T1000 (cell line): ENCODE measurements around the gene ZNF618.

ENCODE experiments used
- DNase-seq: peaks from one replicate; lab custom pipeline; 2025; ENCODE audit warnings: mixed read lengths; lab: John Stamatoyannopoulos, UW

ZNF618 gene

DNA sequence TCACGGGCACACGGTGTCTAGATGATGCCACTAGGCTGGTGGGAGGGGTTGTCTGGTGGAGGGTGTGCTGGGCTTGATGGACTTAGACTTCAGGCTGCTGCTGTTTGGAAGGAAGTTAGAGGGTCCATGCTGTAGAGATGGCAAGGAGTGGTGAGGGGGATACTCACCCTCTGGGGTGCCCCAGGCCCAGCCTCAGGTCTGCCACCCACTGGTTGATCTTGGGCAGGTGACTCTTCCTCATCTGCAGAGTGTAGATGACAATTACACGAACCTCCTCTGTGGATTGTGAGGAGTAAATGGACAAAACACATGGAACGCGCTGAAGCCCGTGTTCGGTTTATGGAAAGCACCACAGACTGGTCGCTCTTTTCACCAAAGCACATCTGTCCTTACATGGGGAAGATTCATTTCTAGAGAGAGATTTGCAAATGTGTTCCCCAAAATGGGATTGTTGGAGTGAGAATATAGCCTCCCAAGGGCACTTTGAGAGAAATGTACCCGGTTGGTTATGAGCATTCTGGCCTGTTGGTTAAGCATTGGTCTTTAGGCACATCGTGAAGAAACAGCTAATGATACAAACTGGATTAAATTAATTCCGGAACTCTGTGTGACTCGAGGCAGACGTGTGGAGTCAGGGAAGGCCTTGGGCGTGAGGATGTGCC, 58.2 kb downstream of the ZNF618 start:
- no peak for DNase-seq

DNA sequence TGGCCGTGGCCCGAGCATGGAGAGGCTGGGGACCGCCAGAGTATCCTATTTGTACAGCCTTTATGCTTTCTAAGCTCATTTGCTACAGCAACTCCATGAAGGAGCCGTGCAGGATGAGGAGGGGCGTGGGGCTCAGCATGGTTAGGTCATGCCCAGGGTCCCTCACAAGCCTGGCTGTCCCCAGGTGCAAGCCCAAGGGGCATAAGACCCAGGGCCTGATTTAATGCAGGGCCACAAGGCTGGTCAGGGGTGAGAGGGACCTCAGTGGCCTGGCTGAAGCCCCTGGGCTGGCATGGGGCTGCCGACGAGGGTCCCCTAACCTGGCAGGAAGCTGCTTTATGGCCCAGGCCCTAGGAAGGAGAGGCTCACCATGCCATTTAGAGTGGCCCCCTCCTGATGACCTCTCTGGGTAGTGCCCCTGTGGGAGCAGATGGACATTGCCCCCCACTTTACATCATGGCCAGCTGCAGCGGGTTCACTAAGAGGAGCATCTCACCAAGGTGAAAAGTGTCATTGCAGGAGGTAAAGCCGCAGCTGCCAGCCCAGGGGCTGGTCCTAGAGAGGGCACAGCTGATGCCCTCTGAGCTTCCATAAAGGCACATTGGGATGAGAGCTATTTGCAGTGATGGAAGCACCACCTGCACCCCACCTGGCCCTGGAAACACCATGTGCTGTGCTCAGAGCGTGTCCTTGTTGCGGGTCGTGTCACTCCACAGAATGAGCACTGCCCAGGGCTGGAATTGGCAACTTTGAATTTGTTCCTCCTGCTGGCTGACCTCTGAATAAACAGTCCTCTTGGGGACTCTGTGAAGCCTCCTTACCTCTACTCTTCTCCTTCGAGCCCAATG, 58.9 kb downstream of the ZNF618 start:
- DNase-seq, result no peak

DNA sequence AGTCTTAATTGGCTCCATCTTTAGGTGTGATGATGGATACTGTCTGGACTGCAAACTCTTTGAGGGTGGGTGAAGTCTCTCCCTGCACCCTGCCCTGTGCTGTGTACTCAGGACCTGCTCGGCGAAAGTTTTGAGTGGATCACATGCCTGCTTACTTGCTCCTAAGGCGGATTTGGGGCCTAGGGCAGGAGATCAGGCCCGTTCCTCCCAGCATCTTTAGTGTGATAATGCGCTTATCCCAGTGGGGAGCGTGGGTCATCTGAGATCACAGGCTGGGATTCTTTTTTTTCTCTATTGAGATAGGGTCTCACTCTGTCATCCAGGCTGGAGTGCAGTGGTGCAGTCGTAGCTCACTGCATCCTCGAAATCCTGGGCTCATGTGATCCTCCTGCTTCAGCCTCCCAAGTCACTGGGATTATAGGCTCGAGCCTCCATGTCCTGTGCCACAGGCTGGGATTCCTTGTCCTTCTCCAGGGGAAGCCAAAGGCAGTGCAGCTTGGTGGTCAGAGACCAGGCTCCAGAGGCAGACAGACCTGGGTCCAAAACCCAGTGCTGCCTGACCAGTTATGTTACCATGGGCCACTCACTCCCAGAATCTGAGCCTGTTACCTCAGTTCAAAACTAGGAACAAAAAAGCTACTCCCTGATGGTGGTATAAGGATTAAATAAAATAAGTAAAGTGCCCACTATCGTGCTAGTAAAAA, 59.7 kb downstream of the ZNF618 start:
- DNase-seq, result no peak

DNA sequence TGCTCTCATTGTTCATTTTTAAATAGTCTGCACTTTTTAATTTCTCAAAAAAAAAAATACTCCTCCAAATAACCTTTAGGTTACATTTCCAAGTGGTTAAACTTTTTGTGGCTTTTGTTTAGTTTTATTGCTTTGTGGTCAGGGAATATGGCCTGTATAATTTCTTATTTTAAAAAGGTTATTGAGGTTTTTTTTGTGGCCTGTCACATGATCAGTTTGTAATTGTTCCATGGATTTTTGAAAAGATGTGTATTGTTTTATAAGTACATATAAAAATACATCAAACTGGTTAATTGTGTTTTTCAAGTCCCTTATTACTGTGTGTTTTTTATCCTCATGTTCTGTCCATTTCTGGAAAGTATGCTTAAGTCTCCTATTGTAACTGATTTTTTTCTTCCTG, 64.0 kb downstream of the ZNF618 start:
- DNase-seq, result no peak

DNA sequence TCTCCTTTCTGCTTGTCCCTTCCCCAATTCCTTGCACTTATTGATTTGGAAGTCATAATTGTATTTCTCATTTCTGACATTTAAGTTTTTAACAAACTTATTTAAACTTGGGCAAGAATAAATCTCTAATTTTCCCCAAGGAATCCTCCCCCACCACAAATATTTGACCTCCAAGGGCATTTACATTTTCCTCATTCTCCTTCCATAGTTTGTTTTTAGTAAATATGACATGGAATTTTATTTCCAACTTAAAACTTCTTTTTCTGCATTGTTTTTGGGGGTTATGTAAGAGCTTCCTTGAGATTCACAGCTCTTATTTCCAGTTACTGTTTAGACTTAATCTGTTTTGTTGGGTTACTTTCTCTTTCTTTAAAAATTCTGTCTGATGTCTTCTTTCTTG, 64.9 kb downstream of the ZNF618 start:
- DNase-seq, result no peak

DNA sequence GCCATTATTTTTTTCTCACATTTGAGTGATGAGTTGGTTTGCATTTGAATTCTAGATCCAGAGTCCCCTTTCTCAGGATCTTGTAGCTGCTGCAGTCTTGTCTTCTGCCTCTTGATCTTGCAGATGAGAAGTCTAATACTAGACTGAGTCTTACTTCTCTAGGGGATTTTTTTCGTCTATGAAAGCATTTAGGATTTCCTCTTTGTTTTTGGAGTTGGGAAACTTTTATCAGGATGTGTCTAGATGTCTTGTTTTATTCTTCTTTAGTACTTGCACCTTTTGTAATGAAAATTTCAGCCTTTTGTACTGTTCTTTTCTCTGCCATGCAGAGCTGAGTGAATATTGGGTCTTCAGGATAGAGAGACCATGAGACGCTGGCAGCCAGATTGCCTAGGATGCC, 65.4 kb downstream of the ZNF618 start:
- no peak for DNase-seq

DNA sequence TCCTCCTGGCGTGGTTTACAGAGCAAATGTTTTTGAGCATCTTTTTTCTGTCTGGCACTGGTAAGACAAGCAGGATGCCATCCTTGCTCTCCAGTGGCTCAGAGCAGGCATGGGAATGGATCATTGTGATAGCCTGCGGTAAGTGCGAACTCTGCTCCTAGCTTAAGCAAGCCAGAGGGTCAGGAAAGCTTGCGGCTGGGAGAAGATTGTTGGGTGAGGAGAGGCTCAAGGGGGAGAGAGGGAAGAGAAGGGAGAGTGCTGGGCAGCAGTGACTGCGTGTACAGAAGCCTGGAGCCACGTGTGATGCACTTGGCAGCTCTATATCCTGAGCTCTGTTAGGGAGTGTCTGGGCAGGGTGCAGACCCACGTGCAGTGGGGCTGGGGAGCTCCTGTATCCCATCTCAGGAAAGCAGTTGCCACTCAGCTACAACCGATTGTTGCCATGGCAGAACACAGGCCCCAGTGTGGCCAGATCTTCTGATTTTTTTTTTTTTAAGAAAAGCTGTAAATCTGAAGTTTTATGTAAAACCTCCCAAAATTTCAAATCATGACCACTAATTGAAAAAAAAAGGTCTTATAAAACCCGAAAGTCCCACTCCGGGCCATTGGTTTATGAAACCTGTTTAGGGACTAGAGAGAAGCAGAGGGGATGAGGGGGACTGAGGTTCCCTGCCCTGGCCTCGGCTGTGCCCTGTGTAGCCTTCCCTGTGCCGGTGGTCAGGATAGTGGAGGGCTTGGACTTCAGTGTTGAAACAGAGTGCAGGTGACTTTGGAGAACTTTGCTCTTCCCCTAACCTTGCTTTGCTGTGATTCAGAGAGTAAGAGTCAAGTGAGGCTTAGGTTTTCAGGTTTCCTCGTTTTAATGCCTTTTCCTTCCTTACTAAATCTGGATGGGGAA, 67.3 kb downstream of the ZNF618 start:
- DNase-seq, result no peak

DNA sequence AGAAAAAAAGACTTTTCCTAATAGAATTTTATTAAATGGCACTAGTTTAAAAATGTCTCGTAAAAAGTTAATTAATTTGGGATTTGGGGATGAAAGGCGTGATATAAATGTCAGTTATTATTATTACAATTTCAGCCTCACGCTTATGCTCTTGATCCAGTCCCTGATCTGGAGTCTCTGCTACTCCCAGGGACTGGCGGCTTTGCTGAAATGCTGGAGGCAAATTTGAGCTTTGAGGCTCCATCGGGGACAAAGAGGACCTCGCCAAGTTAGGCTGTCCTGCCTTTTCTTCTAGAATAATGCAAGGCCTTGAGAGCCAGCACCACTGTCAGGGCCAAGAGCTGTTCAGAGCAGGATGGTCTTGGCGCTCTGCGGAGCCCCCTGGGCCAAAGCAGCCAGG, 69.7 kb downstream of the ZNF618 start:
- no peak for DNase-seq

DNA sequence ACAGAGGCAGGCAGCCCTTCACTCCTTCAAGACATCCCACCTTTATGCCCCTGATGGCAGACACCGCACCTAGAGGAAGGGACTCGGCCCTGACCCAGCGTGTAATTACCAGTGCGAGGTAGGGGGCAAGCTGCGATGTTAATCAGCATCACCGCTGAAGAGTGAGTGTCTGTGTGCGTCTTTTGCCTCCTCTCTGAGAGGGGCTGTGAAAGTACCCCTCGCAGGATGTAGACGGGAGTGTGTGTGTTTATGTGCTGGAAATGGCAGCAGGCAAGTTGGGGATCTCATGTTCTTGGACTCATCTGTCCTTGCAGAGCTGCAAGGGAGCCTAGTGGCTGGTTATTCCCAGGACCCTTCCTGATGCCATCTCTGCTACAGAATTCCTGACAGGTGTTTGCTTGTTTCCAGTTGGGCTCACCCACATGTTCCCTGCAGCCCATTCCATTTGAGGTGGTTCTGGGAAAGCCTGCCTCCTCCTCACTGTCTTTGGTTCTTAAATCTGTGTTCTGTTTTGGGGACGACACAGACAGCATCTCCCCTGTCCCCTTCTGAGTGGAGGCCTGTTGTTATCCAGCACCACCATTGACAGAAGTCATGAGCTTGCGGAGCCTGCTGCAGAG, 70.5 kb downstream of the ZNF618 start:
- DNase-seq, result no peak

DNA sequence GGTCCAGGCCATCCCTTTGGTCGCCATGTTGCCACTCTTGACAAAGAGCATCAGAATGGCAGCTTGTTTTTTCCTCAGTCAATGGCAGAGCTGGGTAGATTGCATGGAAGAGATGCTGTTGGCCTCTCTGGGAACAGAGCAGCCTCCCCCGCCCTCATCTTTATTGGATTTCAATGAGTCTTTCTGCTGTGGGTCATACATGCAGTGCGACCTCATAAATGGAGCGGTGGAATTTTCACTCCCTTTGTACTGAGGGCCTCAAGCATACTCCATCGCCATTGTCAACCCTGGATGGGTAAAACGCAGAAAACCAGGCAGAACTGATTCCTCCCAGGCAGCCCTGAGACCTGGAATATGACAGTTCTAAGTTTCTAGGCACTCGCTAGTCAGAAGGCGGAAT, 71.8 kb downstream of the ZNF618 start:
- DNase-seq, result no peak

DNA sequence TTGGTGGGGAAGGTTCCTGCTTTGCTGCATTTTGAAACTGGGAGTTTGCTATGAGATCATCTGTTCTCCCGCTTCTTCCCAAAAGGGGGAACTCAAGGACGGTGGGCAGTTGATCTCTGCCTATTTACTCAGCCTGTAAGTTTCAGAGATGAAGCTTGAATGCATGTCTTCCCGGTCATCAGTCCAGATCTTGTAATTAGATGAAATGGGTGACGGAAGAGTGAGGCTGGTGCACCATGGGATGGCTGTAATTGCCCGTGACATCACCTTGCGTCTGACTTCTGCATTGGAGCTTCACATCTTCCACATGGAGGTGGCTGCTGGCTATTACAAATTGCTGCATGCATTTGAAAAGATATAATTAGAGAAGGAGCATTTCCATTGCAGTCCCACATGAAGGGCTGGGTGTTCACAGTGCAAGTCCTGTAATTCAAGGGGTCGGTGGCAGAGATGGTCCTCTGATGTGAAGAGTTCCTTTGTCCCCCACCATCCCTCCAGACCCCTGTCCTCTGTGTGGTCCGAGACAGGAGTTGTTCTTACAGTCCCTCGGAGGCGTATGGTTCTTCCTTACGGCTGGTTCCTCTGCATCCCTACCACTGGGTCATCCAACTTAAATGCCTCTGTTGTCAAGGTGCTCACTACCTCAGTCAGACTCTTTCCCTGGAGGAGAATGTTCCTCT, 72.9 kb downstream of the ZNF618 start:
- DNase-seq, result no peak

DNA sequence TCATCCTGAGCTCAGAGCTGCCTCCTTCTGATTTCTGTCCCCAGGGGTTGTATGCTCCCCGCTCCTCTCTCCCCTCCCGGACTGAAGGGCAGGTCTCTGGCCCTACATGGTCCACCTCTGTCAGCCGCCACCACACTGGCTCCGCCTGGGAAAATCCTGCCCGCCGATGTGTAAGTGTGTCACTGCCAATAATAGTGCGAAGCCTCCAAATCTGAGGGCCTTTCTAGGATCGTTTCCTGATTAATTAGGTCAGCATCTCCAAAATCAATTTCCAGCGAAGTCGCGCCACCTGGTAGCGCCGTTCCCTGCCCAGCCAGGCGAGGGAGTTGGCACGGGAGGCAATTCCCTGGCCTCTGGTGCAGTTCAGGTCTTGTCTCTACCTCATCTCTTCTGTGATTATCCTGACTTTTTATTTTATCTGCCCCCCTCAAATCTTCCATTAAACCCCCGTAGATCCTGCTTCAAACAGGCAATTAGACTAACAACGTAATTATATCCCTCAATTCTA, 73.5 kb downstream of the ZNF618 start:
- no peak for DNase-seq

DNA sequence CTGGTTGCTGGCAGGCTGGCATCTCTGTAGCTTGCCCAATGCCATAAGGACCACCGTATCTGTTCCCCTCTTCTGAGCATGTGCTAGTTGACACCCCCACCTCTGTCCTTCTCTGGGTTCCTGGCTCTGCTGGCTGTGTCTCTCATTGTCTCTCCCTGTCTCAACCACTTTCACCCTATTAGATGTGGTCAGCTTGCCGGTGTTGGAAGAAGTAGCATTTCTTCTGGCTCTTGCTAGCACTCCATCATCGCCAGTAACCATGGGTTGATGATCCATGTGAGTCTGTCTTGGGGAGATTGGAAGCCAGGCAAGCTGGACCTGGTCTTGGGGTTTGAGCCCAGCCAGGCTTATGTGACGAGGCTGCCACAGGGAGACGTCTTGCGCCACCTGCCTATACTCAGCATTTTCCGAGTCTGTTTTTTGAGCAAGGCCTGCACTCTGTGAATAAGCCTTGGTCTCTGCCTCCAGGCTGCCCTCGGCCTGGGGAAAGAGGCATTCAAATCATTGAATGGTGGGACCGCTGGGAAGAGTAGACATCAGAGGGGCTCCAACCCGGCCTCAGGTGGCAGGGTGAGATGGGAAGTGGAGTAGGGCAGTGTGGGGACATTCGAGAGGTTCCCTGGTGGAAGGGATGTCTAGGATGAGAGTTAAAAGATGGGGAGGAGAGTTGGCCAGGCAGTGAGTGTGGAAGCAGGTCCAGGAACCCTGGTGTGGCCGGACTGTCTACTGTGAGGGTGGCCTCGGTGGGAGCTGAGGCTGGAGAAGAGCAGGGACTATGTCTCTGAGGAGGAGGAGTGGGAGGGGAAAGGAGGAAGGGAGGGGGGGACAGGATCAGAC, 74.3 kb downstream of the ZNF618 start:
- no peak for DNase-seq

DNA sequence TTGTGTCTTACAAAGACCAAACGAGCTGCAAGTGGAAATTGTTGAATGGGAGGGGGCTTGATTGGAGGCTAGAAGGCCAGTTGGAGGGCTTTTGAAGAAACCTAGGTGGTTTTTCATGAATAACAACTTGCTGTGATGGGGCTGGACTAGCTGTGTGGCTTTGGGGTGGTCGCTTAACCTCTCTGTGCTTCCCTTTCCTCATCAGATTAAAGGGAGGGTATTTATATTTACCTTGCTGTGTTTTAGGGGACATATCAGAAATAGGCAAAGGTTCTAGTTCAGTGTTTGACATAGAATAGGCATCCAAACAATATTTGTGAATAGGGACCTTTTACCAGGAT, 74.9 kb downstream of the ZNF618 start:
- no peak for DNase-seq

DNA sequence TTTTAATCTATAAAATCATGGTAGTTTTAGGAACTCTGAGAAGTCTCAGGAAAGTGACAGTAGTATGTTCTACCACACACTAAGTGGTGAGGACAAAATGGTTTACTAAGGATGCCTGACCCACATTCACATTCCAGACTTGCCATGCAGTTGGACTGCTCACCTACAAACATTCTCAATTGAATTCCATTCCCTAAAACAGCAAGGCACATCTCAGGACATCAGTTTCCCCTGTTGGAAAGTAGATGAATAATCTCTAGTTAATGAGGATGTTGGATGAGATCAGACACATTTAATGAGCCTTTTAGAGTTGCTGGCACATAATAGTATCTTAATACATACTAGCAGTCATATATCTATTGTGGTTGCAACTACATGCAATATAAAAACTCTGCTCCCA, 76.6 kb downstream of the ZNF618 start:
- no peak for DNase-seq

DNA sequence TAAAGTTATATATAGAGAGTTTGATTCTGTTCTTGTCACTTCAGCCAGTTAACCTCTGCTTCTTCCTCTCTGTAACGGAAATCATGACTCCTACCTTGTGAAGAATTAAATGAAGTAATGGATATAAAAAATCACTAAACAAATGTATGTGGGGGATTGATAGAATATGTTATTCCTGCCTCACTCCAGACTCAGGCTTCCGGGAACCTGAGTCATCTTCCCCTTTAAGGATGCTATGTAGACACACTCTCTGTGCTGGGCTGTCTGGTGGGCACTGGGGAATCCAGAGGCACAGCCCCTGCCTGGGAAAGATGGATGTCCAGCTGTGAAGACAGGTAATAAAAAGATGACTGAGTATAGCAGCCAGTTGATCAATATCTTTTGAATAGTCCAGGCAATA, 77.4 kb downstream of the ZNF618 start:
- no peak for DNase-seq

DNA sequence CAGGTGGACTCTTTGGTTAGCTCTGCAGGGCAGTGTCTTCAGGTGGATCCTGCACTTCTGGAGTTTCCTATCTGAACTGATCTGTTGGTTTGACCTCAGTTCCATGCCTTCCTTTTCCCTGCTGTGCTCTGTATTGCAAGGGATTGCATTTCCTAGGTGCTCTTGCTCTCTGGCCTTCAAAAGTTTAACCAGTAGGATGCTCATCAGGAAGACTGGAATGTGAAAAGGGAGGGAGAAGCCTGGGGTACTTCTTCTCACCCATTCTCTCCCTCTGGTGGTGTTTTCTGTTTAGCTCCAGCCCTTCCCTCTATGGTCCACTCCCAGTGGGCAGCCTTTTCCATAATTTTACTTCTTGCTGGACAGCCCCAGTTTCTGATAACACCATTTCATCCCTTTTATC, 78.5 kb downstream of the ZNF618 start:
- DNase-seq, result no peak

DNA sequence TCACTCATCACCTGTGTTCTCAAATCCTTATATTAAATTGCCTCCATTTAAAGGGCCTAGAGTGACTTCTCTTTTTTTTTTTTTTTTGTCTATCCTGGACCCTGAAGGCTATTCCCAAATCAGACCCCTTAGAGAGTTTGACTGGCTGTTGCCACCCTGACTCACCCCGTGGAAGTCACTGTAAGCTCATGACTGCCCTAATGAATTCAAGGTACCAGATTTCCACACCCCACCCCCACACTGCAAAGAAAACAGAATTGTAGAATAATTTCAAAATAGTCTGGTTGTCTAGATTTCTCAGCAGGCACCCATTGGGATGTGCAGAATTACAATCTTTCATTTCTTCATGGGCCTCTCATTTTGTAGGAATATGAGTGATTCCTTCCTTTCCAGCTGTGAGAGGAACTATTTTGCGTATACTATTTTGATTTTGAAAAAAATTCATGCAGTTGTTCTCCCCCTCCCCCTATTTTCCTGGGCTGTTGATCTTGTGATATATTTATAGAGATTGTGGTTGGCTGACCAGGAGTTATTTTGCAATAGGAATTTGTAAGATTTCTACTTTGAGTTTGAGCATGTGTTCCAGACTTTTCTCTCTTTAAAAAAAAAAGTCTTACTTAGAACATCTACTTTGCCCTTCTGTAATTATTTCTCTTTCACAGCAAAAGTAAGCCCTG, 79.1 kb downstream of the ZNF618 start:
- no peak for DNase-seq

DNA sequence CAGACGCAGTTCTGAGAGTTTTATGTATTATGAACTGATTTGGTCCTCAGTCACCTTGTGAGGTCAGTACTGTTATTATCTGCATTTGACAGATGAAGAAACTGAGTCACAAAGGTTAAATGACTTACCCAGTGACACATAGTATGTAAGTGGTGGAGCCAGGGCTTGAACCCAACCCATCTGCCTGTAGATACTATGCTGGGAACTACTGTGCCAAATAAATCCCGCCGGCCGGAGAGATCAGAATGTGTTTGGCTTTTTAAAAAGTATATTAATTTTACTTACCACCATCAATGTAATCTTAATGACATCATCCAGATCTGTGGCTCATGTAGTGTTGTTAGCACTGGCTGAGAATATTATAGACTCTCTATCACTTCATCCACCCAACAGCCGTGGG, 80.8 kb downstream of the ZNF618 start:
- no peak for DNase-seq
